NCI-H128 (cell line): Measurements from ENCODE around the gene SOBP.

ENCODE experiments used
- DNase-seq: peaks from one replicate; lab custom pipeline; 2025; ENCODE audit not compliant: unreplicated experiment; lab: John Stamatoyannopoulos, UW

Gene SOBP

GRCh38 chr6:107679457-107679856 is 189.5 kb downstream of the SOBP start:
- DNase-seq, result no peak

GRCh38 chr6:107682721-107683120 is 192.8 kb downstream of the SOBP start:
- no peak for DNase-seq

GRCh38 chr6:107683183-107683582 is 193.3 kb downstream of the SOBP start:
- no peak for DNase-seq

DNA sequence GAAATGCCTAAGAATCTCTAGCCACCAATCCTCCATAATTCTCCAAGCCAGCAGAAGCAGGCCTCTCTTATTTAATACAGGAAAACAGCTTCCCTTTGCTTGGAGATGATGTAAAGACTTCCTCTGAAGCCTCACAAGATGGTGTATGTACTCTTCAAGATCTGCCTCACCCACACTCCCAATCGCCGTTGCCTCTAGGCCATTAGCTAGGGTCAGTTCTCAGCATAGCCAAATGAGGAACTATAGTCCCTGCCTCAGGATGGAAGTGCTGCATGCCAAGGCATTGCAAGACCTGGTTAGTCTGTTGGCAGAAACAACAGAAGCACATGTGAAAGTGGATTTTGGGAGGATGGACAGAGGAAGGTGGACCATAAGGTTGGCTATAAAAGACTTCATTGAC is 195.1 kb downstream of the SOBP start:
- DNase-seq, result no peak

DNA sequence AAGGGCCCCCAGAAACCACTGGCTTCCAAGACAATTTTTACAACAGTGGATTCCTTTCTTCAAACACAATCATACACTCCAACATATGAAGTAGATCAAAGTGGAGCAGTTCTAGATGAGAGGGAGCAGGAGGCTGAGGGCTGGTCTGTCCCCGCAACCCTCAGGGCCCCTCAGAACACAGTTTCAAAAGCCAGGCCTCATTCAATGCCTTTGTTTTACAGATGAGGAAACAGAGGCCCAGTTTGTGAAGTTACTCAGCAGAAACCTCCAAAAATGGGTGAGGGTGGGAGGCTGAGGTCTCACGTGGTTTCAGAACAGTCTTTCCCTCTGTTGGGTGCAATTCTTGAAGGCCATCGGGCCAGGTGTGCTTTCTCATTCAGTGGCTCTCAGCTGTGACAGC is 199.3 kb downstream of the SOBP start:
- no peak for DNase-seq

DNA sequence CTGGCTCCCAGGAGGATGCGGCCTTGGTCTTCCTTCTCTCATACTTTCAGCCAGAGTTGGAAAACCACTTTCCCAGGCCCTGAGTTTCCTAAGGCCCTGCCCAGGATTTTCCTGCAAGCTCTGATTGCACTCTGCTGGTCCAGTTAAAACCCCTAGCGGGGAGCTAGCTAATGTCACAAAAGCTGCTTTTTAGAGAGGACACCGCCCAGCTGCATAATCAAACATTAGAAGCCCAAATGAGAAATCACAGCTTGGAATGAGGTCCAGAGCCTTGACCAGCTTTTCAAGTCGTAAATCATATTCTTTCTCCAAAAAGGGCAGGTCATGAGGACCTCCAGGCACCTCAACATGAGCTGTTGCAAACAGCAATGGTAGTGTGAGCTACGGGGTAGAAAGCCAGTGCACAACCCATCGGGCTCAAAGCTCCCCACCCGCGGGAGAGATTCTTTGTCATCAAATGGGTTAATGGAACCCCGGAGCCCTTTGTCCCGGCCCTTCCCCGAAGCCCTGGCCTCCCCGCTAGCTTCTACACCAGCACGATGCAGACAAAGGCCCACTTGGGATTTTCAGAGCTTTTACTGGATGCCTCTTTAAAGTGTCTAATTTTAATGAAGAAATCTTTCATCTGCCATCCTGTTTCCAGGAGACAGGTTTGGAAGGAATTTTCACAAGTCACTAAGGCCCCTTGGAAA is 200.2 kb downstream of the SOBP start:
- DNase-seq, result no peak

- DNase-seq, result no peak
These were observed 200.7 kb downstream of the SOBP start for GRCh38 chr6:107690643-107691061.

DNA sequence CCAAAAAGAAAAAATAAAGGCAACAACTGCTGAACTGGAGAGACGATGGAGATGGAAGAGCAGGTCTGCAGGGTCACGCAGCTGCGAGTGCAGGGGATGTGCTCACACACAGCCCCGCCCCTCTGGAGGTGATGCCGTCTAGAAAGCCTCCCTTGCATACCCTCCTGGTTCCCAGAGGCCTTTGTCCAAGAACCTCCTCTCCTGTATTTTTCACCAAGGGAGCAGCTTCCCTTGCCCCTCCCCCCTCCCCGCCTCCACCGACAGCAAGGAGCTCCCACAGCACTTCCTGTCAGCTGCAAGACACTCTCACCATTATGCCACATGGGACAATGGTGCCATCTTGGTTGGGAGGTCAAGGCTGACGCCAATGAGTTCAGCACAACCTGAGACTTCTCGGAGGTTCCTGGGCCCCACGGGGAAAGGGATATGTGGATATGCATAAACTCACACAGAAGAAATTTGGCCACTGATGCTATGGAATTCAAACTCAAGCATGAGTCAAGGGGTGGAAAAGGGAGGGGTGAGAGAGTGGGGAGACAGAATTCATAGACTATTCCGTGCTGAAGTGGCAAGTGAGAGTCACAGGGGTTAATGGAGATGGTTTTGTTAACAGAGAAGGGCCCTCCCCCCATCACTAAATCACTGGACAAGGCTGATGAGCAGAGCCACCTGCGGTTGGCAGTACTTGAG is 201.3 kb downstream of the SOBP start:
- DNase-seq, result no peak

DNA sequence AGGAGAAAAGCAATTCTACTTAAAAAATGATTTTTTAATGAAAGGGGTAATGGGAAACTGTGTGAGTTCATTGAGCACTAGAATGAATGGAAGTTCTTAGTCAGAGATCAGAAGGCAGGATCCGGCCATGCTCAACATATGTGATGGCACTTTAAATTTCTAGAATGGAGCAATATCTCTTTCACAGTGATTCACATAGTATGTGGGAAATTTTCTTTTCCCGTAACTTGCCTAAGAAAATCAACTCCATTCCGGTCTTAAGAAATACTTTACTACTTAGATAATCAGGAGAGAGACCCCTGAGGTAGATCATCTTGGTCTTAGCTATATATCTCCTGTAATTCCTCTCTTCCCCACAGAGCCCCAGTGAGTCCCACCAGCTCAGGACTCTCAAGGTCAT is 202.4 kb downstream of the SOBP start:
- DNase-seq, result no peak

- DNase-seq, result no peak
These were observed 205.3 kb downstream of the SOBP start for GRCh38 chr6:107695061-107695720.

DNA sequence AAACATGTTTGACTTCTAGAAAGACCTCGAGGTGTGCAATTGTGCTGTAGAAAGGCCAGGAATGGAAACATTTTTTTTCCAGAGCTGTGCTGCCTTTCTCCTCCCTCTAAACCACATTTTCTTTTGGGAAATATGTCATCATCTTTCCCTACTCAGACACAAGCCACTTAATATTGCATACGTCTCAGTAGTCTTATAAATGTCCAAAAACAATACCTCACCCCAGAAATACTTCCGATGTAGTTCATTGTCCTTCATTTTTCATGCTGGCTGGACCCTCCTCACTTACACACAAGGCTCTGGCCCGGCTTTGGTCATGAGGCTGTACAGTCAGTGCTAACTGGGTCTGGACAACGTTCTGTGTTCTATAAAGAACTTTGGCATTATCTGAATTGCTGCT is 207.8 kb downstream of the SOBP start:
- no peak for DNase-seq

GRCh38 chr6:107698146-107698545 is 208.2 kb downstream of the SOBP start:
- no peak for DNase-seq

GRCh38 chr6:107699254-107699653 is 209.3 kb downstream of the SOBP start:
- no peak for DNase-seq

GRCh38 chr6:107699697-107700325 is 209.9 kb downstream of the SOBP start:
- DNase-seq, result no peak

GRCh38 chr6:107703606-107704005 is 213.7 kb downstream of the SOBP start:
- DNase-seq, result no peak

DNA sequence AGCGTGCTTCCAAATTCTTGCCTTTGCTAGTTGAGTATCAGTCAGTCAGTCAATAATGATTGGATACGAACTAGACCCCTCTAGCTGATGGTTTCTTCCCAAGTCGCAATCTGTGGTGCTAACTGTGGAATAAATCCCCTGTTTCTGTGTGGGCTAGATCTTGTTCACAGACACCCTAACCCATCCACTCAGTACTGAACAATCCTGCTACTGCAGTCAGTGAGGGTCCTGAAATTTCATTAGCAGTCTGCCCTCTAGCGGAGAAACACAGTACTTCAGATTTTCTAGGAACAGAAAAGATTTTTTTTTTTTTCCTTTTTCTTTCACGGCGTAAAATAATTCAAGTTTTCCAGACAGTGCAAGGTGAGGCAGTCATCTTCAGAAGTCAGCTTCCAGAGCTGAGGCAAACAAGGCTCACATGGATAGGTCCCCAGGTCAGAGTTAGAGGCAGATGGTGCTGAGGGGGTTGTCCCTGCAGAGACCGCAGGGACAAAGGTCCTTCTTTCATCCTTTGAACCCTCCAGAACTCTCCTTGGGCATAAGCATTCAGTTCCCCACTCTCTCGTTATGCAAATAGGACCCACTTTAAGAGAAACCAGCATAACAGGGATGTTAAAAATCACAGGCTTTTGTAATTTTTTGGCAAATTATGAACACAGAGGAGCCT is 214.6 kb downstream of the SOBP start:
- DNase-seq, result no peak

DNA sequence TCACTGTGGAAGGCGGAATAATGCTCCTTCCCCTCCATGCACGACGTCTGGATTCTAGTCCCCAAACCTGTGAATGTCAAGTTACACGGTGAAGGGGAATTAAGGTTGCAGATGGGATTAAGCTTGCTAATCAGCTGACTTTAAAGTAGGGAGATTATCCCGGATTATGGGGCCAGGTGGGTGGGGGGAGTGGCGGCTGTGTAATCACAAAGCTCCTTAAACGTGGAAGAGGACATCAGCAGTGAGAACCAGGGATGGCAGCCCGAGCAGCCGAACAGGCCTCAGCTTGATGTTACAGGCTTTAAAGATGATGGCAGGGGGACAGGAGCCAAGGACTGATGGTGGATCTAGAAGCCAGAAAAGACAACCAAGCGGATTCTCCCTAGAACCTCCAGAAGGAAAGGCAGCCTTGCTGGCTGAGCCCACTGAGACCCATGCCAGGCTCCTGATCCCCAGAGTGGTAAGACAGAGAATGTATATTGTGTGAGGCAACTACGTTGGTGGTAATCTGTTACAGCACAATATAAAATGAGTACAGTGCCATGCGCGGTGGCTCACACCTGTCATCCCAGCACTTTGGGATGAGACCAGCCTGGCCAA is 216.7 kb downstream of the SOBP start:
- no peak for DNase-seq

- DNase-seq, result no peak
These were observed 217.7 kb downstream of the SOBP start for GRCh38 chr6:107707346-107708275.

DNA sequence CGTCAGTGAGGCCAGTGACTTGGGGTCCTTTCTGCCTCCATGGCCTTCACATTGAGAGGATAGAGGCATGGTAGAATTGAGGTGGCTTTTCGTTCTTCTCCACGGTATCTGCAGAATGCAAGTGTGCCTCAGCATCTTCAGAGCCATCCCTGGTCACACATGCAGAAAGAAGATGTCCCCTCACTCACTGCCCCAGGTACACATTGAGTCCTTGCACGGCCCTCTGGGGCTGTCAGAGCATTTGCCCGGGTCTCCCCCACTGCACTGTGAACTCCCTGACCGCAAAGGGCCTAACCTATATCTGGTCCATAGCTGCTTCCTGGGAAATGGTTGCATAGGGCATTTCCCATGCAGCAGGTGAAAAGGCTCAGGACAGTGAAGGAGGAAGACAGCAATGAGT is 218.5 kb downstream of the SOBP start:
- DNase-seq, result no peak

DNA sequence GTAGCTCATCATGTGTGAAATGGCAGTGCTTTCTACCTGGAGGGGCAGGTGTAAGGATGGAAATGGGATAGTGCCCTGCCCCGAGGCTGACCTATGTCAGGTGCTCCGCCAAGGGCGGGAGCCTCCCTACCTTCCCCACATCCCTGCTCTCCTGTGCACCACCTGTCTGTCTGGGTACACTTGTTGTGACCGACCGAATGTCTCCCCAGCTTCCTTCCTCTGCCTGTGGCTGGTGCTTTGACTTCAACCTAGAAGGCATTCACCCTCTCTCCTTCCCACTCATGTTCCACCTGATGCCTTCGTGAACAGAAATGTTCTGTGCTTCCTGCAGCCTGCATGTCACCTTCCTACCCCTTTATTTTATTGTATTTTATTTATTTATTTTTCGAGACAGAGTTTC is 219.4 kb downstream of the SOBP start:
- DNase-seq, result no peak
